Keratinocyte (primary cell): ENCODE results near the gene HIGD1C. TPM values are rescaled to one million over a fixed set of nuclear protein-coding genes. Genes with fewer than 3 reads are reported as not detected.
"Not testable (repeated sequence)": the region's sequence is repeated elsewhere in the genome, so short reads cannot be mapped to it uniquely, and the experiment has no call there.

ENCODE experiments used
- DNase-seq: peaks from one replicate; pipeline ENCODE4 v3.0.0-alpha.2; 2011; ENCODE audit warnings: low read depth, missing footprints, low spot score
- FAIRE-seq: peaks from 2 replicates; lab custom pipeline; 2011; peaks lifted over from hg19 to GRCh38; lab: Jason Lieb, UNC
- H2AFZ ChIP-seq: 2 replicates; pipeline ENCODE4 v1.6.0; 2012; ENCODE audit warnings: low read length, control low read depth, inconsistent platforms; ENCODE audit not compliant: control insufficient read depth
- H3K27ac ChIP-seq: 2 replicates; pipeline ENCODE4 v1.5.1; 2011; ENCODE audit warnings: low read length; ENCODE audit not compliant: control insufficient read depth, insufficient read depth
- H3K27me3 ChIP-seq: 3 replicates; pipeline ENCODE4 v1.6.0; 2011; ENCODE audit warnings: low read length; ENCODE audit not compliant: control insufficient read depth, insufficient read depth; ENCODE audit errors: extremely low read depth
- H3K36me3 ChIP-seq, 2 experiments: 2 replicates in 1 of 2; 3 replicates in 1 of 2; pipeline ENCODE4 v1.5.1; 2011; ENCODE audit warnings: low read length in 2 of 2, mild to moderate bottlenecking in 1 of 2; ENCODE audit not compliant: control insufficient read depth in 2 of 2, insufficient read depth in 2 of 2; ENCODE audit errors: extremely low read depth in 1 of 2
- H3K4me1 ChIP-seq: 3 replicates; pipeline ENCODE4 v1.5.1; 2011; ENCODE audit warnings: low read length; ENCODE audit not compliant: control insufficient read depth, insufficient read depth; ENCODE audit errors: extremely low read depth
- H3K4me2 ChIP-seq: 3 replicates; pipeline ENCODE4 v1.6.0; 2011; ENCODE audit warnings: low read depth, low read length; ENCODE audit not compliant: control insufficient read depth, insufficient read depth; ENCODE audit errors: extremely low read depth
- H3K4me3 ChIP-seq, 3 experiments: fragments of 200-600 bp in 1 of 3; sonication (generic) in 1 of 3; 2 replicates in 2 of 3; 3 replicates in 1 of 3; pipeline ENCODE4 v1.5.1; 2011 to 2016; ENCODE audit warnings: low read length in 3 of 3, mild to moderate bottlenecking in 3 of 3, control low read depth in 2 of 3, inconsistent platforms in 1 of 3, low read depth in 1 of 3, mixed read lengths in 1 of 3, mixed run types in 1 of 3, moderate library complexity in 1 of 3; ENCODE audit not compliant: control insufficient read depth in 2 of 3, insufficient read depth in 2 of 3; ENCODE audit errors: extremely low read depth in 1 of 3
- H3K79me2 ChIP-seq: 2 replicates; pipeline ENCODE4 v1.6.0; 2012; ENCODE audit warnings: low read length; ENCODE audit not compliant: control insufficient read depth, insufficient read depth
- H3K9ac ChIP-seq: 3 replicates; pipeline ENCODE4 v1.6.0; 2011; ENCODE audit warnings: low read length; ENCODE audit not compliant: control insufficient read depth, insufficient read depth; ENCODE audit errors: extremely low read depth
- H3K9me1 ChIP-seq: 3 replicates; pipeline ENCODE4 v1.6.0; 2011; ENCODE audit warnings: low read length; ENCODE audit not compliant: control insufficient read depth, insufficient read depth; ENCODE audit errors: extremely low read depth
- H3K9me3 ChIP-seq: 2 replicates; pipeline ENCODE4 v1.5.1; 2012; ENCODE audit warnings: low read depth, low read length; ENCODE audit not compliant: control insufficient read depth
- H4K20me1 ChIP-seq: 3 replicates; pipeline ENCODE4 v1.6.0; 2011; ENCODE audit warnings: low read length; ENCODE audit not compliant: control insufficient read depth, insufficient read depth; ENCODE audit errors: extremely low read depth
- CTCF ChIP-seq, 3 experiments: IDR thresholded peaks in 1 of 3; conservative IDR thresholded peaks in 1 of 3; optimal IDR thresholded peaks in 1 of 3; 2 replicates in 2 of 3; 3 replicates in 1 of 3; pipeline versions ENCODE3 to v1.5.1; 2011; ENCODE audit warnings: low read length in 3 of 3, mild to moderate bottlenecking in 3 of 3, moderate library complexity in 2 of 3, control low read depth in 1 of 3, inconsistent platforms in 1 of 3; ENCODE audit not compliant: insufficient read depth in 2 of 3; ENCODE audit errors: extremely low read depth in 1 of 3
- EZH2 ChIP-seq: IDR thresholded peaks from one replicate; pipeline ENCODE4 v1.6.1; 2012; ENCODE audit warnings: inconsistent platforms, mild to moderate bottlenecking, low read length, moderate library complexity
- dilution Hi-C: fragments of 300-500 bp; cut with MboI; formaldehyde crosslinking; loops from one replicate; pipeline ENCODE4 v1.7.0; 2020; ENCODE audit warnings: low sequenced_read_pairs; ENCODE audit not compliant: extremely low pct_ligation_motif_present
- polyA minus RNA-seq, 3 experiments: library from RNA; depleted of rRNA, polyadenylated mRNA; stranded (reverse); fragments of >200 nt; gene quantifications; 1 replicate in 1 of 3; 2 replicates in 1 of 3; 3 replicates in 1 of 3; pipeline ENCODE4 v1.2.3, GENCODE V29; 2011
- polyA plus RNA-seq, 5 experiments: library from polyadenylated mRNA; depleted of rRNA in 3 of 5; stranded (reverse) in 3 of 5; stranded (forward) in 1 of 5; unstranded in 1 of 5; fragments of >200 nt; gene quantifications; 1 replicate in 1 of 5; 2 replicates in 3 of 5; 3 replicates in 1 of 5; pipeline versions ENCODE4 v1.2.1 to v1.2.3, GENCODE V29; 2011 to 2012; ENCODE audit warnings: missing spikeins in 2 of 5, low read depth in 1 of 5, low replicate concordance in 1 of 5

HIGD1C gene
- polyA plus RNA-seq, result not detected in 3 replicates
- polyA plus RNA-seq (2011; ENCODE audit: low read depth), result not detected
- polyA plus RNA-seq (2011; cell fraction: cytosol; rRNA removed), result not detected in 2 replicates
- not detected in 2 replicates for polyA plus RNA-seq (2011; cell fraction: nucleus; rRNA removed)
- not detected in 2 replicates for polyA plus RNA-seq (2012; ENCODE audit: low replicate concordance)
- polyA minus RNA-seq, result not detected in 3 replicates
- not detected for polyA minus RNA-seq (2011; cell fraction: cytosol; rRNA and poly(A)+ RNA removed)
- polyA minus RNA-seq (2011; cell fraction: nucleus; rRNA and poly(A)+ RNA removed), result not detected in 2 replicates

- TF ChIP-seq EZH2 (no peak), CTCF (optimal IDR thresholded peaks at IDR 0.05 in 1 of 3, IDR thresholded peaks at IDR 0.05 in 1 of 3, conservative IDR thresholded peaks at IDR 0.05 in 1 of 3; ENCODE audit: extremely low read depth in 1 of 3, insufficient read depth in 2 of 3, low read length in 3 of 3) (no peak)
- Histone ChIP-seq H3K9ac (no peak within 1 kb of the TSS), H3K79me2 (no peaks in the 10 kb centered on the region), H3K9me1 (no peaks in the 10 kb centered on the region), H3K4me1 (no peaks in the 10 kb centered on the region), H3K27ac (no peak within 1 kb of the TSS), H3K36me3 (no peaks in the 10 kb centered on the region), H3K4me2 (no peak within 1 kb of the TSS), H4K20me1 (no peaks in the 10 kb centered on the region), H2AFZ (no peak within 1 kb of the TSS), H3K27me3 (no peaks in the 10 kb centered on the region), H3K4me3 (no peak within 1 kb of the TSS), H3K9me3 (no peaks in the 10 kb centered on the region)
- FAIRE-seq, result no peak
- dilution Hi-C loops, result no loop called here
- no peak for DNase-seq
Measured at GRCh38 chr12:50952510-50952909, at the start of gene HIGD1C. Gene HIGD1C, plus strand, starts transcription at chr12:50952544. Its CDS starts 1,455 bp downstream, at chr12:50953999.

GRCh38 chr12:50908479-50908878, 43.9 kb upstream of the HIGD1C start:
- not testable (repeated sequence) for DNase-seq

GRCh38 chr12:50912361-50912760, 40.0 kb upstream of the HIGD1C start:
- H2AFZ ChIP-seq, H3K79me2 ChIP-seq, H3K9me1 ChIP-seq, DNase-seq, H3K9ac ChIP-seq, FAIRE-seq, H3K4me2 ChIP-seq, H3K27ac ChIP-seq, H3K4me1 ChIP-seq, H3K4me3 ChIP-seq, H3K27me3 ChIP-seq, dilution Hi-C loops, H4K20me1 ChIP-seq, H3K36me3 ChIP-seq, H3K9me3 ChIP-seq: not testable (repeated sequence)

More at GRCh38 chr12:50908479-50908878, 43.9 kb upstream of the HIGD1C start:
- H3K9me1 ChIP-seq, H3K4me1 ChIP-seq, H3K36me3 ChIP-seq, H3K9ac ChIP-seq, H3K4me2 ChIP-seq, dilution Hi-C loops, H3K4me3 ChIP-seq, H4K20me1 ChIP-seq, FAIRE-seq, H3K79me2 ChIP-seq, H2AFZ ChIP-seq, H3K27me3 ChIP-seq, H3K27ac ChIP-seq, H3K9me3 ChIP-seq: not testable (repeated sequence)
